Right forelimb (tissue), 1 donor: ENCODE results near the gene LRRC3B.
"Not testable (repeated sequence)": the region's sequence is repeated elsewhere in the genome, so short reads cannot be mapped to it uniquely, and the experiment has no call there.

Source experiments
- DNase-seq: peaks from one replicate; pipeline ENCODE4 v3.0.0-alpha.2; 2018

Gene LRRC3B, protein sequence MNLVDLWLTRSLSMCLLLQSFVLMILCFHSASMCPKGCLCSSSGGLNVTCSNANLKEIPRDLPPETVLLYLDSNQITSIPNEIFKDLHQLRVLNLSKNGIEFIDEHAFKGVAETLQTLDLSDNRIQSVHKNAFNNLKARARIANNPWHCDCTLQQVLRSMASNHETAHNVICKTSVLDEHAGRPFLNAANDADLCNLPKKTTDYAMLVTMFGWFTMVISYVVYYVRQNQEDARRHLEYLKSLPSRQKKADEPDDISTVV

DNA sequence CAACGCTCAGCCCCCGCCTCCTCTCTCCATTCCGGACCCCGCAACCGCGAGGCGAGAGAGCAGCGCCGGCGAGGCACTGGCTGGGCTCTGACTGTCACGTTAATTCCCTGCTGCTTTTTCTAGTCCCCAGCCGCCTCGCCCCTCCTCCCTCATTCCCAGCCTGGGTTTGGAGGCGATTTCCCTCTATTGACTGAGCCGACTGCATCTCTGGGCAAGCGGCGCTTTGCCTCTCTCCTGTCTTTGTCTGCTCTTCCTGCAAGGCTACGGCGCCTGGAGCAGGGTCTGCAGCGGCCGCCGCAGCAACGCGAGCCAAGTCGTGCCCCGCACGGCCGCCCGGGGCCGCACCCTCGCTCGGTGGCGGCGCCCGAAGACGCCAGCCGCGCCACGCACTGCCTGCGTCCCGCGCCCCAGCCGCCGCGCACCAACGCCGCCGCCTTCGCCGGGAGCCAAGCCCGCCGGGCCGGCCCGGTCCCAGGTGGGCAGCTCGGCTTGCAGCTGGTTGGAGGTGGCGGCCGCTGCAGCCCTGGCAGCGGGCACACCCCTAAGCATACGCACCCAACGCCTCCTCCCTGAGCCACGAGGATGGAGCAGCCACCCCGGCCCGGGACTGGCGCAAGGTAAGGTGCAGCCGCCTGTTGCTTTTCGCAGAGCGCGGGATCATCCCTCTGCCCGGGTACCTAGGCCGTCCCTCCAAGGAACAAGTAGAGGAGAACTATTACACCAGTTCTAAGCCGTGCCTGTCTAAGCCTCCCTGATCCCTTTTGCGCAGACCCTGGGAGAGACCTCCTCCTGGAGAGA is at the start of gene LRRC3B:
TSS of gene LRRC3B (plus strand) at position 152 of the 798 bp plus-strand sequence. CDS start 86,901 bp downstream, outside the sequence.
- peak; percentile 74 for DNase-seq

DNA sequence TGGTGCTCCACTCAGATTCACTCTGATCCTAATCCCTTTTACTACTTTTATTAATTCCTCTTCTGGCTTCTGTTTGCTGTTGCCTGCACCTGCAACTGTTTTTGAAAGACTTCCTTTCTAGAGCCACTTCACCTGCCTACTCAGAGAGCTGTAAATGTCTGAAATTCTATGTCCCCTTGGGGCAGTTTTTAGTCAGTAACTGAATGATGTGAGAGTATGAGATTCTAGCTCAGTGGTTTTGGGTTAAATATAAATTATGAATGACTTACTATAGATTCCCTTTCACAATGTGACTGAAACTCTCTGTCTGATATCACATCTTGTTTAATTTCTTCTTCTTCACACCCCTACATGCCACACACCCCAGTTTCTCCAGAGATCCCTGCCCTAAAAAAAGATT is 47.8 kb upstream of the LRRC3B start:
- no peak for DNase-seq

DNA sequence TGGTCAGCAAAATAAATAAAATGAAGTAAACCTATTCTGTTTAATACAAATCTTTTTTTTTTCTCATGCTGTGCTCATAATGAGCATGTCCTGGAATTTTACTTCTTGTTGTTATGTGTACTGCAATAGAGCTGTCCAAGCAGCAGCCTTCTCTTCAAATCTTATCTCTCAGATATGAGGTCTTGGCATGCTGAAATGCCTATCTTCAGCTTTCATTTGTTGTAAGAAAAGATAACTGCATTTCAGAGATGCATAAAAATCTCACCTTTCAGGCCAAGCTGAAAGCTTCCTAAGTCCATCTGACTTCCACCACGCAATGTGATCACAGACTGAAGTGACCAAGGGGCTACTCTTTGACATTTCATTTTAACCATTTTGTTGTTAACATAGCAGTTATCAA is 43.5 kb upstream of the LRRC3B start:
- DNase-seq = no peak

DNA sequence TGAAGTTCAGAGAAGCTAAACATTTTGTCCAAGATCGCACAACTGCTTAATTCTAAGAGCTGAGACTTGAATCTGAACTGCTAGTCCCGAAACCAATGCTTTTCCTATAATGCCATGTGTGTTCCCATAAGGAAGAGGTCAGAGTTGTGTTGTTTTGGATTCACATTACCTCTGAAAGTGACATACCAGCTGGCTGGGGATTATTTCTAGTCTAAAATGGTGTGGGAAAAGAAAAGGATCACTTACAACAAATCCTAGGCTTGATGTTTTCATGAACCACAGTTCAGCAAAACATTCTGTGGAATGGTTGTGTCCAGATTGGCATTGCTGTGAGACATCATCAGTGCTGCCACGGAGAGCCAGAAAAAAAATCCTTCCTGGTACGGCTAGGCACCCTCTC is 35.0 kb upstream of the LRRC3B start:
- no peak for DNase-seq

DNA sequence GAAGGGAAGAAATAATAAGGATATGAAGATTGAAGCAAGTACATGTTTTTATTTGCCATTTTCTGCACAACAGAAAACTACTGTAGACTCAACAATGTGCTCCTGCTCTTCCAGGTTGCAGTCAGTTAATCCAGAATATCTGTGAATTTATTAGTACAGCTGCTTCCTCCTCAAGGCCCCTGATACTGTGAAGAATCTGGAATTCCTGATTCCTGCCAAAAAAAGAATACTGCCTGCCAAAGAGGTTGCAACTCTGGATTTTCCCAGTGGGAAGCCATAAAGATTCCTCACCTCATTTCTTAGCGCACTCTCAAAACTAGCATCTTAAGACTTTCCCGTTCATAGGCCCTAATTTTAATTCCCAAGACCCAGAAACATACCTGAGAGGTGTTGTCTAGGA is 33.6 kb upstream of the LRRC3B start:
- no peak for DNase-seq

DNA sequence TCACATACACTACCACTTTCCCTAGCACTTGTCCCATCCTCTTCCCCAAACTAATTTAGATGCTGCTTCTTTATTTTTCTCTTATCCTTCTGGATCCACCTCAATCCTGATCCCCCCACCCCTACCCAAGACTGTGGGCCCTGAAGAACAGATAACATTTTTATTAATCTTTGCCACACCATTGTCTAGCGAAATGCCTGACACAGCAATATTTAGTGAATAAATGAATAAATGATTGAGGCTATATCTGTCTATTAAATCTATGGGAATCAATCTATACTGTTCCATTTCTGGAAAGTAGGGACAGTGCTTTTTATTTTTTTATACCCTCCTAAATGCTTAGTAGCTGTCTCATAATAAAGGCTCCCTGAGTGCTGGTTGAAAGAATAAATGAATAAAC is 32.9 kb upstream of the LRRC3B start:
- DNase-seq = no peak

DNA sequence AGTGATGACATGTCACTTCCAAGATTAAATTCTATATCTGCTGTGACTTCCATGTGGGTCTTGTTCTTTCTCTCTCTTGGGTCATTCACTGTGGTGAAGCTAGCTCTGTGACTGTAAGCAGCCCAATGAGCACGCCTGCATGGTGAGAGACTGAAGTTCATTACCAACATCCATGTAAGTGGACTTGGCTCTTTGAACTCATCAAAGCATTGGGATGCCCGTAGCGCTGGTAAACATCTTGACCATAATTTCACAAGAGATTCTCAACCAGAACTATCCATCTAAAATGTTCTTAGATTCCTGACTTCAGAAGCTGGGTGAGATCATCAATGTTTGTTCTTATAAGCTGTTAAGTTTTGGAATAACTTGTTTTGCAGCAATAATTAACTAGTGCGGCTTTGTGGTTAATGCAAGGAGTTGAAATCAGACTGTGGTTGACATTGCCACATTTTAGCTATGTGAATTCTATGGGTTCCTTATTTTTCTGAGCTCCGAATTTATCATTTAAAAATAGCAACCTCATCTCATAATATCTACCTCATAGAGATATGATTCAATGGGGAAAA is 31.6 kb upstream of the LRRC3B start:
- DNase-seq = no peak

DNA sequence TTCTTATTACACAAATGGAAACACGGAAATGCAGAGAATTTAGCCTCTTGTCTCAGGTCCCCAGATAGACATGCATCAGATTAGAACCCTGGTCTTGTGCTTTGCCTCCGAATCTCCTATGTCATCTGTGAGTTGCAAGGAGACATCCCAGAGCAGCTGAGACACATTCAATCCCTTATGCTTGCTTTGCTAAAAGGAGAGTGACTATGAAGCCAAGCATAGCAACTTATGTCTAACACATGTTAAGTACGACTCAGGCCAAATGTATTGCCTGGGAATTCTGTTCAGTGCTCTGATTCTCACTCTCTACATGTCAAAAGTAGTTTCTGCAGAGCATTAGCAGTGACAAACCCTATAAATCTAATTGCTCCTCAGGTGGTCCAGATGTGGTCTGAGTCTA is 30.6 kb upstream of the LRRC3B start:
- DNase-seq = peak; percentile 53

DNA sequence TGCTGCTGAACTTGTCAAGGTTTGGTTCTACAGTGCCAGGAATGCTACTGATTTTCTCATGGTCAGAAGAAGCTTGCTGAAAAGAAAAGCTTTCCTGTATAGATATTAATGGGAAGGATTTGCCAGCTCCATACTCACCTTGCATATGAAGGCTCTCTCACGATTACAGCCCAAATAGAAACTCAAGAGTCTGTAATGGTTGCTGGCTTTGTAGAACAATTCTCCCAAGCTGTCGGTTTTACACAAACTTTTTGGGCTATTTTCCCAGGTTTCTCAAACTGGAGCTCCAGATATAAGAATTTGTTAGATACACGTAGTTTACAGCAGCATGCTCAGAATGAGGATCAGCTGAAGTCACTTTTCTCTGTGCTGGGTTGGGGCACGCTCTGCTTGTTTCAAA is 30.1 kb upstream of the LRRC3B start:
- no peak for DNase-seq

DNA sequence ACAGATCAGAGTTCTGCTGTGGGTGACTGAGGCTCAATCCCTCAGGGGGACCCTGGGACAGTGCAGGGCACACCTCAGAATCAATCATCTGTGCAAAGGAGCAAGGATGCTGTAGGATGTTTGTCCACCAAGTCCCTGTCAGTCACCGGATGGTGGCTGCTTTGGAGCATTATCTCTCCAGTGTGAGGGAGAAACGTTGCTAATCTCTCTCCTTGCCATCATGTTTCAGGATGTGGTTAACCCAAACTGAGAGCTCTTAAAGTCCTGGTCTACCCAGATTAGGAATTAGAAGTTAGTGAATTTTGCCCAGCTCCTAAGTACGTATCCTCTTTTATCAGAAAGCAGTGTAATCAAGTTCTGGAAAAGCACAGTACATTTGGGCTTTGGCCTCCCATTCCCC is 26.2 kb upstream of the LRRC3B start:
- DNase-seq = no peak

DNA sequence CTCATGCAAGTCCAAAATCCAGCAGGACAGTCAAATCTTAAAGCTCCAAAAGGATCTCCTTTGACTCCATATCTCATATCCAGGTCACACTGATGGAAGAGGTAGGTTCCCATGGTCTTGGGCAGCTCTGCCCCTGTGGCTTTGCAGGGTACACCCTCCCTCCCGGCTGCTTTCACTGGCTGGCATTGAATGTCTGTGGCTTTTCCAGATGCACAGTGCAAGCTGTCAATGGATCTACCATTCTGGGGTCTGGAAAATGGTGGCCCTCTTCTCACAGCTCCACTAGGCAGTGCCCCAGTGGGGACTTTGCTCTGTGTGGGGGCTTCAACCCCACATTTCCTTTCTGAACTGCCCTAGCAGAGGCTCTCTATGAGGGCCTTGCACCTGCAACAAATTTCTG is 19.3 kb upstream of the LRRC3B start:
- DNase-seq = not testable (repeated sequence)

DNA sequence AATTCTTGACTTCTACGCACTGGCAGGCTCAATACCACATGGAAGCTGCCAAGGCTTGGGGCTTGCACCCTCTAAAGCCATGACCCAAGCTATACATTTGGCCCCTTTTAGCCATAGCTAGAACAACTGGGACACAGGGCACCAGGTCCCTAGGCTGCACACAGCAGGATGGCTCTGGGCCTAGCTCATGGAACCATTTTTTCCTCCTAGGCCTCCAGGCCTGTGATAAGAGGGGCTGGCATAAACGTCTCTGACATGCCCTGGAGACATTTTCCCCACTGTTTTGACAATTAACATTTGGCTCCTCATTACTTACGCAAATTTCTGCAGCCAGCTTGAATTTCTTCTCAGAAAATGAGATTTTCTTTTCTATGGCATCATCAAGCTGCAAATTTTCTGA is 18.8 kb upstream of the LRRC3B start:
- not testable (repeated sequence) for DNase-seq

DNA sequence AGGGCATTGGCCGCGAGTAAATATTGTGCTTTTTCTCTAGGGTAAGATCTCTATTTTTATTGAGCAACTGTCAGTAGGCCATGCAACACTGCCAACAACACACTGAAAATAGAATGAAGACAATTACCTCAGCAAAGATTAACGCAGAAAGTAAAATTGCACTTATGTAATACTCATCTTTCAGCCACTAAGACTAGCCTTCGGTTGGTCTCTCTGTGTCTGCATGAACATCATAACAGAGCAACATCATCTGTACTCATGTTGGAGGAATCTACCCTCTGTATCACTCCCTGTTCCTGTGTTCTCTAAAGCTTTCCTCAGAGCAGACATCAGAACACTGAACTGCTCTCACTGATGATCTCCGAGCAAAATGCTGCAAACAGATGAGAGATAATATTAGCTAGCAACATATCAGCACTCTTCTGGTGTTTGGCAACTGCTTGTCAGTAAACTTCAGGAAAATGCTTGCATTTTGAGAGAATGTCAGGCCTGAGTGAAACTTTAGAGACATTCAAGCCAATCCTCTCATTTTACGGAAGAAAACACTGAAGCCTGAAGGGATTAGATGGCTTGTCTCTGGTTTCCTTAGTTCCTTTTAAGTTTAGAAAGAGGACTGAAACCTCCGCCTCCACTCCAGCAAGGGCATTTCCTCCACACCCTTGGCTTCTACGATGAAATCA is 8.4 kb upstream of the LRRC3B start:
- no peak for DNase-seq

DNA sequence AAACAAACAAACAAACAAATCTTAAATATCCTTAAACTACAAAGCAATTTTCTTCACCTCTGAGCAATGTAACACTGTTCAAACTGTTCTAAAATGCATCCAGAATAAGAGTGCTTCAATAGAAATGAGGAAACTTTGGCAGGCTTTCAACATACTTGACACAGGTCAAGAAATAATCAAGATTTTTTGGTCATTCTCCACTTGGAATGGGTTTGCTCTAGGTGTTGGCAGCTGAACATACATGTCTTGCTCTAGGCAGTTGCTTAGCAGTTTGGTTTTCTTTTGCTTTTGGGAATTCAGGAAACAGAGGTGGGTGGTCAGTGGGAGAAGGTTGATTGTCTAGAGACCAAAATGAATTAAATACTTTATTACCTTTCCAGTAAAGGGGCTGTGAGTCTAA is 1.4 kb upstream of the LRRC3B start:
- DNase-seq = peak; percentile 48

DNA sequence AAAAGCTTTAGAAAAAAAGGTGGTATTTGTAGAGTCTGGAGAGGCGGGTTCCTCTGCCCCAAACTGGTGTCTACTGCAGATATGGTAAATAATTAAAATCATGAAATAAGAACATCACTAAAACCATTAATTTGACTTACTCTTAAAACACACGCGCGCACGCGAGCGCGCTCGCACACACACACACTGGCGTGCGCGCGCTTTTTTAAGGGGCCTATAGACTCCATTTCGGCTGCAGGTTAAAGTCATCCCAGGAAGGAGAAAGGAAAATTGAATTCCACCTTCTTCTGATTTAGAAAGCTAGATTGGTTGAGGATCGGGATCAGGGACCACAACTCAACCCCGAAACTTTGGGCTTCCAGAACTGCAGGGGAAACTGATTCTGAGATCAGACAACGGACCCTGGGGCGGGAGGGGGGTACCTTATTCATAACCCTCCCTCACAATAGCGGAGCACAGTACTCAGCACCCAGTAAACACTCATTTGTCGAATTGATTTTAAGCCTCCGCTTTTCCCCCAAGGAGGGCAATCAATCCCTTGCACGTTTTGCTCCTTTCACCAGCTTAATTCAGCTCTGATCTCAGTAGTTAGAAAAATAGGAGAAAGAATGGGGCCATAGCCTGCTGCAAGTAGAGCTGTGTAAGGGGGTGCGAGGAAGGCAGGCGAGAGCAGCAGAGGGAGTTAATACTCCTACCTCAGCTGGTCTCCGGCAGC is 509 bp upstream of the LRRC3B start:
- DNase-seq = peak; percentile 46

DNA sequence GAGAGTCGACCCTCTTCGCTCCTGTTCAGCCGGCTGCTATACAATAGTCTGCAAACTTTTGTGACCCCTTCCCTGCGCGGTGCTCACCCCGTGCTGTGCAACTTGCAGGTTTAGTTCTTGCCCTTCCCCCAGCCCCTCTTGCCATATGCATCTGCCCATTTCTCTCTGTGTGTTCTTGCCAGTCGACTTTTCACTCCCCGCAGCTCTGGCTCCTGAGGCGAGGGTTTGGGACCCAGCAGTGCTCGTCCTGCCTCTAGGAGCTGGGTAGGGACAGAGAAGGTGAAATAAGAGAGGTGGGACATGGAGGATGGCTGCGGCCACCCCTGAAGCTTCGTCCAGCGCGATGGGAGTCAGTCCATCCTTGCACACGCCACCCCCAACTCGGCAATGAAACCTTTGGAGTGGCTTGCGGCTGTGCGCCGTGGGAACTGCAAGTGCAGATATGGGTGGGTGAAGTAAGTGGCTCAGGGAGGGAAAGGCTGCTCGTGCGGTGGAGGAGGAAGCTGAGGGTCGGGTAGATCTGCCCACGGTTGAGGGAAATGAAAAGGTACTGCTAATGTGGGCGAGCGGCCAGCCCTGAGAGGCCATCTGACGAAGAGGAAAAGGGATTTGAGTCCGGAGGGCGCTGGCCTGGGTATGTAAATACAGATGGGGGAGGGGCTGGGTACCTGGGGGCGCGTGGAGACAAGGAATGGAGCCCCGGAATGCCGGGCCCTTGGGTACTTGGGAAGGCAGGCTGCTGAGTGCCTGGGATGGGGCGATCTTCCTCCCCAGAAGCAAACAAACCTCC is 1.0 kb downstream of the LRRC3B start:
- peak; percentile 53 for DNase-seq

DNA sequence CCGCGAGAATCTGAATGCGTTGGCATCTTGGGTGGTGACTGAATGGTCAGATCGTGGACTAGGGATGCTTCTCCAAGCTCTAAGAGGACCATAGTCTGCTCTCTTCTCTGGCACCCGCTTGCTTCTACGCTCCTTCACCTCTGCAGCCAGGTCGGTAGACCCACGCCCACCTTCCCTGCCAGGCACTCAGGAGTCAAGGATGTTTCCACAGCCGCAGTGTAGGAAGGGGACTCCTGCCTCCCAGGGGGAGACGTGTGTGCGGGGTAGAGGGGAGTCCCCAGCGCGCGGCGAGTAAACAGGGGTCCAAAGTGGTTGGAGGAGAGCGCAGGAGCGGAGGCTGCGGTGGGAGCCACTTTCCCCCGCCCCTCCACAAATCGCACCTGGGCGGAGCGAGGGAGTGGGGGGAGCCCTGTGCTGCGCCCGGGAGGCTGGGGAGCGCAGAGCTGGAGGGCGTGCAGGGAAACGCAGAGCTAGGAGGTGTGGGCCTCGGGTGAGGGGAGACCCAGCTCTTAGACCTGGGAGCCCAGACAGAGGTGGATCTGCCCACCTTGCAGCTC is 1.7 kb downstream of the LRRC3B start:
- no peak for DNase-seq

DNA sequence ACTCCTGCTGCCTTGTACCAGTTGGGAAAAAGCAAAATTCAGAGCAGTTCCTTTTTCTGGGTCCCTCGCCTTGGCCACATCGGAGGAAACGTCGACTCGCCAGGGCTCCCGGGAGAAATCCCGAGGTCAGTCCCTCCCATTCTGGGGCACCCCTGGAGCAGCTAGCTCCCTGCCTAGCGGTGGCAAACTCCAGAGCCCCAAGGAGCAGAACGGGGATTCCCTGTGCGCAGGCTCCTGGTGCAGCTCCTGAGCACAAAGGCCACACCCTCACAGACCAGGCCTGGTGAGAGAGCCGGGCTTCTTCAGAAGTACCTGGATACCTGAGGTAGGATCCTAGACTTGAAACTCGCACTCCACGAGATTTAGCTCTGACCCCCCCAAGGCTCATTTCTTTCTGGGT is 2.6 kb downstream of the LRRC3B start:
- no peak for DNase-seq

DNA sequence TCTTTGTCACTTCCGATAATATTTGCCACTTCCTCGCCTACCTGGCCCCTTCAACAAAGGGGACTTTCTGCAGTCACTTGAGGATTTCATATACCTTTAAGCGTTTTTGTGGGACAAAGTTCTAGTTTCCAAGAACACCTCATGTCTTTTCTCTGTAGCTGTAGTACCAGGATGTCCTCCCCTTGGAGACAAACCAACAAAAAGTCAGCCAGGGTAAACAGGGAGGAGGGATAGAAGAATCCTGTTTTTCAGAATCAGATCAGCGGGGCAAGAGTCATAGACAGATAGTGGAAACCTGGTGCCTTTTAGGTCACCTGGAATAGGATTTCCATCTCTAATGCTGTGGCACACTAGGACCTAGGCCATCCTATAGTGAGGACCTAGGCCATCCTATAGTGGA is 4.5 kb downstream of the LRRC3B start:
- no peak for DNase-seq

DNA sequence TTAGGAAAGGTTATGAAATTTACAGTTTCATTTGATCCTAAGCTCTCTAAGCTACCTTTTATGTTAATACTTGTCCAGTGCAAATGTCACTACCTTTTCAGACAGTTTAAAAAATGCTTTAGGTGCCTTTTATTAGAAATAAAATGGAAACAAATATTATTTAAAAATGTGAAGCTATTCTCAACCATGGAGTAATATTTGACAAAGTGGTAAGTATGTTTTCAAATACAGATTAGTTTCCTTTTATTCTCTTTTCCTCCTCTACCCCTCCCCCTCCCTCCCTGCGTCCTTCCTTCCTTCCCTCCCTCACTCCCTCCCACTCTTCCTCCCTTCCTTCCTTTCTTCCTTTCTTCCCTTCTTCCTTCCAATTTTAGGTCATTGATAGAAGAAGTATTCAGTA is 6.3 kb downstream of the LRRC3B start:
- no peak for DNase-seq

DNA sequence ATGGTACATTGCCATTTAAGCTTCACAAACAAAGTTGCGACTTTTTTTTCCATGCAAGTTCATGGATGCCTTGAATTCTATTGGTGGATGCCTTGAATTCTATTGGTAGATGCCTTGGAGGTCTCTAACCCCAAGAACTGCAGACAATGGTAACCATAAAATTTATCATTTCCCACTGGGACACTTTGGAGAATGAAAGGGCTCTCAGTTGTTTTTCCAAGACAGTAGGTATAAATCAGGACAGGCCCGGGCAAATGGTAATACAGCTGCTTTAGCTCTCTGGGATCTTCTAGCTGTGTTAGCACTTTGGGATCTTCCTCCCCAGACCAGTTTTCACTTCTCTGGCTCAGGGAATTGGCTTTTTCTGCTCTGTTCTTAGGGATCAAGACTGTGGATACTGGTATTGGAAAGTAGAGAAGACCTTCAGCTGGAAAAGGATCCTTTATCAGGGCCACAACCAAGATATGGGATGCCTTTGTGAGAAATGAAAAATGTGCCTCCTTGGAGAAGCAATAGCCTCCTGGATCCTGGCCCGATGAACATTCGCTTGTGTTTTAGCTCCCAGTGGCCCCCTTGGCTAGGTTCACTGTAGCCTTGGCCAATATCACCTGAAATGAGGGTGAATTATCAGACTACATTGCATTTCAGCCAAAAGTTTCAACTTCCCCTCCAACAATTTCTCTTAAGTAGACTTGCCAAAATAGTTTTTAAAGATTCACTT is 8.3 kb downstream of the LRRC3B start:
- DNase-seq = no peak
